Mucosa of stomach (tissue), 1 donor: Measurements from ENCODE around the gene PTGR1.
"Not testable (repeated sequence)": the region's sequence is repeated elsewhere in the genome, so short reads cannot be mapped to it uniquely, and the experiment has no call there.

Experiments used
- H3K27me3 ChIP-seq: one replicate; pipeline ENCODE4 v1.7.0; 2013; ENCODE audit warnings: mild to moderate bottlenecking, low read length; ENCODE audit not compliant: control insufficient read depth, insufficient read depth
- H3K36me3 ChIP-seq: one replicate; pipeline ENCODE4 v1.7.0; 2013; ENCODE audit warnings: low read length; ENCODE audit not compliant: control insufficient read depth, insufficient read depth
- H3K4me1 ChIP-seq: one replicate; pipeline ENCODE4 v1.7.0; 2013; ENCODE audit warnings: mild to moderate bottlenecking, low read length; ENCODE audit not compliant: control insufficient read depth, insufficient read depth
- H3K4me3 ChIP-seq: one replicate; pipeline ENCODE4 v1.7.0; 2013; ENCODE audit warnings: low read length
- H3K9ac ChIP-seq: one replicate; pipeline ENCODE4 v1.7.0; 2013; ENCODE audit warnings: mild to moderate bottlenecking, low read length, moderate library complexity
- H3K9me3 ChIP-seq: one replicate; pipeline ENCODE4 v1.7.0; 2013; ENCODE audit warnings: mild to moderate bottlenecking, low read length, moderate library complexity; ENCODE audit not compliant: control insufficient read depth
- donor health status: Pancreatic carcinoma.

Gene PTGR1

DNA sequence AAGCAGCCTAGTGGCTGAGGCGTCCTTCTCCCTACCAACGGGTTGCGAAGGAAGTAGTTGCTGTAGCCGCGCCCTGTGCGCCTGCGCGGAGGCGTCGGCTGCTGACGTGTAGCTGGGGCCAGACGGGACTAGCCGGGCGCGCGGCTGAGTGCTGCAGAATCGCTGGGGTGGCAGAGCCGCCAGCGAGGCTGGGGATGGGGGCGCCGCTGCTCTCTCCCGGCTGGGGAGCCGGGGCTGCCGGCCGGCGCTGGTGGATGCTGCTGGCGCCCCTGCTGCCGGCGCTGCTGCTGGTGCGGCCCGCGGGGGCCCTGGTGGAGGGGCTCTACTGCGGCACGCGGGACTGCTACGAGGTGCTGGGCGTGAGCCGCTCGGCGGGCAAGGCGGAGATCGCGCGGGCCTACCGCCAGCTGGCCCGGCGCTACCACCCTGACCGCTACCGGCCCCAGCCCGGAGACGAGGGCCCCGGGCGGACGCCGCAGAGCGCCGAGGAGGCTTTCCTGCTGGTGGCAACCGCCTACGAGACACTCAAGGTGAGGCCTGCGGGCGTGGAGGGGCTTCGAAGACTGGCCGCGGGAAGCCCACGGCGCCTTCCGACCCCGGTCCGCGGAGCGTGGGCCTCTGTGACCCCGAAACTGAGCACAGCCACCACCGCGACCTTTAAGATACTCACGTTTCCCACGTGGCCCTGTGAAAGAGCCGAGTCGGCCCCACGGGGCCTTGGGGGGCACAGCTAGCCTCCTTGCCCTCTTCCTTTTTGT, 31.9 kb upstream of the PTGR1 start, which contains the start of gene DNAJC25:
Gene DNAJC25, plus strand, starts transcription at position 121 of the 758 bp plus-strand sequence. Its CDS starts 74 bp downstream, at position 195.
- peak within 1 kb of the TSS; percentile 69 for H3K9ac ChIP-seq
- no peaks in the 10 kb centered on the region for H3K27me3 ChIP-seq
- peaks cover 23% of the 10 kb centered on the region for H3K4me1 ChIP-seq
- H3K36me3 ChIP-seq = no peaks in the 10 kb centered on the region
- no peaks in the 10 kb centered on the region for H3K9me3 ChIP-seq
- H3K4me3 ChIP-seq = peak within 1 kb of the TSS; percentile 87

DNA sequence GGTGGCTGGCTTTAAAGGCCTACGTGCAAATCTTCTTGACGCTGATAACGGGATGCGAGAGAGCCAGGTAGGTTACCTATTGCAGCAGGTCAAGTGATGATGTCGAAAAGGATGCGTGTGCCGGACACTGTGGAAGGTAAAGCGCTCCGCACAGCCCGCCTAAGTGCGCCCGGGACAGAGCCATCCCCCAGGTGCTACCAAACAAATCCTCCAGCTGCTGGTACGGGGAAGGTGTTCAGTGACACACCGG, 31.4 kb upstream of the PTGR1 start:
- peaks cover 23% of the 10 kb centered on the region for H3K4me1 ChIP-seq
- H3K4me3 ChIP-seq = peak overlapping the region; percentile 87
- H3K36me3 ChIP-seq = no peaks in the 10 kb centered on the region
- no peaks in the 10 kb centered on the region for H3K9me3 ChIP-seq
- H3K9ac ChIP-seq = peak overlapping the region; percentile 69
- no peaks in the 10 kb centered on the region for H3K27me3 ChIP-seq

DNA sequence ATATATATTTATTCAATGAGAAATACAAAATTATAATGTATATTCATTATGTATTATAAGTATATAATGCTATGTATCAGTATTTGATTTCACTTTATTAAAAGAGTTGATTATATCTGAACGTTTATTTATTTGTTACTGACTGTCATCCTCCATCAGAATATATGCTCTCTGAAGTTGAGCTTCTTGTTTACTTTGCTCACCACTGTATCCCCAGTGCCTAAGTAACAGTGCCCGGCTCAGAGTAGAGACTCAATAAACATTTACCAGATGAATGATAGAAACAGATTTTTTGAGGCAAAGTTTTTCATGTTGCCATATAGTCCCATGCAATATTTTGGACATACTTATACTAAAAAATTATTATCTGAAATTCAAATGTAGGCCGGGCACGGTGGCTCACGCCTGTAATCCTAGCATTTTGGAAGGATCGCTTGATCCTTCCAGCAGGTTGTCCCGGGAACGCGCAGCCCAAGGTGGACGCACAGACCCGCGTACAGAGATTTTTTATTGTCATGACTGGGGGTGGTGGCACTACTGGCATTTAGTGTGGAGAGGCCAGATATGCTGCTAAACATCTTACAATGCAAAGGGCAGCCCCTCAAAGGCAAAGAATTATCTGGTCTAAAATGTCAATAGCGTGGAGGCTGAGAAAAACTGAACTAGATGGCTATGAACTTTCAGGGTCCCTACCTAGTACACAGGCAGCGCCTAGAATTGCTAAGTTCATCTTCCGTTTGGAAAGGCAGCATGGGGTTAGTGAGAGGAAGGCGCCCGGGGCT, 30.9 kb upstream of the PTGR1 start:
- Histone ChIP-seq H3K4me1 (peaks cover 23% of the 10 kb centered on the region), H3K4me3 (peak overlapping the region; percentile 87), H3K36me3 (no peaks in the 10 kb centered on the region), H3K9me3 (no peaks in the 10 kb centered on the region), H3K9ac (peak overlapping the region; percentile 69), H3K27me3 (no peaks in the 10 kb centered on the region)

DNA sequence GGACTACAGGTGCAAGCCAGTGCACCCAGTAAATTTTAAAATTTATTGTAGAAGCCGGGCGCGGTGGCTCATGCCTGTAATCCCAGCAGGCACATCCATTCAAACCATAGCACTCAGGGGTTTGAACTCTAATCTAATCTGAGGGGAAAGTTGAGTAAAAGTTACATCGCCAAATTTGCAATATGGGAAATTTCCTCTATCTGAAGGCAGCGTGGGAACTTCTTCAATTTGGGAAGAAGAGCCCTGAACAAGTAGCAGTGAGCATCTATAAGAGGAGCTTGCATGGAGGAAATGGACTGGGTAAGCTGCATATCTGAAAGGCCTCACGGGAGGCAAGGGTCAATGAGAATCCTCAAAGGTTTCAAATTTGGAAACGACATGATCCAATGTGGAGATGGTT, 29.0 kb upstream of the PTGR1 start:
- Histone ChIP-seq H3K4me3 (no peak overlapping the region), H3K36me3 (no peaks in the 10 kb centered on the region), H3K4me1 (peaks cover 7% of the 10 kb centered on the region), H3K9ac (no peak overlapping the region), H3K9me3 (no peaks in the 10 kb centered on the region), H3K27me3 (no peaks in the 10 kb centered on the region)

DNA sequence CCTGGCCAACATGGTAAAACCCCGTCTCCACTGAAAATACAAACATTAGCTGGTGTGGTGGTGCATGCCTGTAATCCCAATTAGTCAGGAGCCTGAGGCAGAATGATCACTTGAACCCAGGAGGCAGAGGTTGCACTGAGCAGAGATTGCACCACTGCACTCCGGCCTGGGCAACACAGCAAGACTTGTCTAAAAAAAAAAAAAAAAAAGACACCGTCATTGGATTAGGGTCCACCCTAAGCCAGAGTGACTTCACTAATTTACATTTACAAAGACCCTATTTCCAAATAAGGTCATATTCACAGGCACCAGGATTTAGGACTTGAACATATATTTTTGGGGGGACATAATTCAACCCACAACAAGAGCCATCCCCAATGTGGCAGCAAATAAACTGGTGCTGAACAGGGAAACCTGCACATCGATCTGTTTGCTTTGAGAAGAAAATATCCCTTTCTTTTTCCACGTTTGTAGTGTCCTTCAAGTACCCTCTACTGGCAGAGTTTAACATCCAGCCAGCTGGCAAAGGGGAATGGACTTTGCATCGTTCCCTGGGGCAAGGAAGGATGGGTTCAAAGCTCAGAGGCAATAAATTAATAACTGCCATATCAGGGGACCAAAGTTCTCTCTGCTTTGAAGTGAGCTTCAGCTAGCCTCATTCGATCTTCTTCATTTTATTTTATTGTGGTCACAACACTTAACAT, 28.0 kb upstream of the PTGR1 start:
- H3K9me3 ChIP-seq = no peaks in the 10 kb centered on the region
- no peak overlapping the region for H3K4me3 ChIP-seq

DNA sequence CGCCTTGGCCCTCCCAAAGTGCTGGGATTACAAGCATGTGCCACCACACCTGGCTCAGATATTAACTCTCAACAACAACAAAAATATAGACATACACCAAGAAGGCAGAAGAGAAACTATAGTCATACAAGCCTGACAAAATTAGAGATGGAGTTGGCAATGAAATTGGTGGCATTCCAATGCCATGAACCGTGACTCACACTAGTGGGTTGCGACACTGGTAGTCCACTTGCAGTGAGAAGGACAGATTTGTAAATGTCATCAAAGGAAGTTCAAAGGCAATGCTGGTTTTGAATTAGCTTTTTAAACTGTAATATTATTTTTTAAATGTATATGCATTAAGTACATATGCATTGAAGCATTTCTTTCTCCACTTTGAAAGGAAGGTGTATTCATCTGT, 23.2 kb upstream of the PTGR1 start:
- Histone ChIP-seq H3K36me3 (no peaks in the 10 kb centered on the region), H3K4me3 (no peak overlapping the region), H3K4me1 (no peaks in the 10 kb centered on the region), H3K9ac (no peak overlapping the region), H3K27me3 (no peaks in the 10 kb centered on the region), H3K9me3 (no peaks in the 10 kb centered on the region)

More for the DNA sequence above, 28.0 kb upstream of the PTGR1 start:
- Histone ChIP-seq H3K9ac (no peak overlapping the region), H3K36me3 (no peaks in the 10 kb centered on the region), H3K4me1 (peaks cover 6% of the 10 kb centered on the region), H3K27me3 (no peaks in the 10 kb centered on the region)

DNA sequence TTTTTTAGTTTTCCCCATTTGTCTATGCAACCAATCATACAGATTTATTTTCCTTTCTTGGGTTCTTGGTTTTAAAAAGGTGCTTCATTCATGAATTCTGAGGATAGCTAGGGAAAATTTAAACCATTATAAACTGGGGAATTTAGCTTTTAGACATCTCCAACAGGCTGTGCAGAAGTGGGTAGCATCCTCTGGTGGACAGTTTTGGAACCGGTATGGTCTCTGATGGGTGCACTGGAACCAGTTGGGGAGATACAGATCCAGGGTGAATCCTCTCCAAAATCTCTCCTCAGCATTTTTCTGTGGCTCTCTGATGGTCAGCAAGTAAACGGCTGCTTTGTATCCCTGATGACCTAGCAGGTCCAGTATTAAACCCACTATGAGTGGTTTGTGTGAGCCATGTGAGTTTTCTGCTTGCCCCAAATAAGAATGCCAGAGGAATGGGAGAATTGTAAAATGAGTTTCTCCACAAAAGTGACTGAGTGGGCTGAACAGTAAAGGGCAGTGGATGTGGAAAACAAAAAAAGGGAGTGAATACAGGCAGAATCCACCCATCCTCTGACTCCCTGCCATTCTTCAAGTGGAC, 22.5 kb upstream of the PTGR1 start:
- Histone ChIP-seq H3K4me3 (no peak overlapping the region), H3K4me1 (no peaks in the 10 kb centered on the region), H3K9ac (no peak overlapping the region), H3K9me3 (no peaks in the 10 kb centered on the region), H3K36me3 (no peaks in the 10 kb centered on the region), H3K27me3 (no peaks in the 10 kb centered on the region)

DNA sequence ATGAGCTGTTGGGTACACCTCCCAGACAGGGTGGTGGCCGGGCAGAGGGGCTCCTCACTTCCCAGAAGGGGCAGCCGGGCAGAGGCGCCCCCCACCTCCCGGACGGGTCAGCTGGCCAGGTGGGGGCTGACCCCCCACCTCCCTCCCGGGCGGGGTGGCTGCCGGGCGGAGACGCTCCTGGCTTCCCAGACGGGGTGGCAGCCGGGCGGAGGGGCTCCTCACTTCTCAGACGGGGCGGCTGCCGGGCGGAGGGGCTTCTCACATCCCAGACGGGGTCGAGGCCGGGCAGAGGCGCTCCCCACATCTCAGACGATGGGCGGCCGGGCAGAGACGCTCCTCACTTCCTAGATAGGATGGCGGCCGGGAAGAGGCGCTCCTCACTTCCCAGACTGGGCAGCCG, 17.9 kb upstream of the PTGR1 start:
- H3K27me3 ChIP-seq, H3K36me3 ChIP-seq, H3K9ac ChIP-seq, H3K4me1 ChIP-seq, H3K4me3 ChIP-seq, H3K9me3 ChIP-seq: not testable (repeated sequence)

DNA sequence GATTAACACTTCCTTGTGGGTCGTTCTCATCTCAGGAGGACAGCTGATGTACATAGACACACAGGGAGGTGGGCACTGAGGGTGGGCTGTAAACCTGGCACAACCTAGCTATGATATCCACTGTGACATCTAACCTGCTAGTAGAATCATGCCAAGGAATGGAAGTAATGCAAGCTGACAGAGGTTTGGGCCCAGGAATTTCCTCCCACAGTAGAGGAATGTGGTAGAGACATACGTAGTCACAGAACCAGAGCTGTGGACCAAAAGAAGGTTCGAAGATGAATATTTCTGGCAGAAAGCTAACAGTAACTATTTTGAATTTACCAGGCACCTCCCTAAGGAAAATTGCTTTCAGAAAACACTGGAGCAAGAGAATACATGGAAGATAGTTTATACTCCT, 16.5 kb upstream of the PTGR1 start:
- H3K9me3 ChIP-seq = no peaks in the 10 kb centered on the region
- H3K36me3 ChIP-seq = no peaks in the 10 kb centered on the region
- no peak overlapping the region for H3K4me3 ChIP-seq
- H3K27me3 ChIP-seq = no peaks in the 10 kb centered on the region
- H3K9ac ChIP-seq = no peak overlapping the region
- H3K4me1 ChIP-seq = peaks cover 7% of the 10 kb centered on the region

DNA sequence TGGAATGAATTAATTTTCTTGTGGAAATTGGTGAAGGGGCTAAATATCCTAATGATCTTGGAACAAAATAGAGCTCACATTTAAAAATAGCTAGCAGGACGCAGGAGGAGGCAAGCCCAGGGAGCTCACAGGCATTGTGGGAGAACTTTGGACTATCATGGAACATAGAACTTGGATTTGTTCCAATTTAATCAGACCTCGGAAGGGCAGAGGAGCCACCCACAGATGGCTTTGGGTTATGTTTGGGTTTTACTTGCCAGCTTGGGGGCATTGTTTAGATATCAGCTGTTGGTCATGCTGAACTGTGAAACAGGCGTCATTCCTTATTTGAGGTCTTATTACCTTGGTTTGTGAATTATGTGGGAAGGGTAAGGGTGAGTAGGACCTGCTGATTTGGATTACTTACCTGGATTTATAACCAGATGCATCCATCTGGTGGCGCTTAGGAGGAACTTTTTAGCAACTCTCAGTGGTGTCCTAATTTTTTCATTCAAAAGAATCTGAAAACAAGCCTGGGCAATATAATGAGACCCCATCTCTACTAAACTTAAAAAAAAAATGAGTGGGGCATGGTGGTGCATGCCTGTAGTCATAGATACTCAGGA, 14.1 kb upstream of the PTGR1 start:
- Histone ChIP-seq H3K36me3 (no peaks in the 10 kb centered on the region), H3K9me3 (no peaks in the 10 kb centered on the region), H3K9ac (no peak overlapping the region), H3K4me1 (peaks cover 17% of the 10 kb centered on the region), H3K27me3 (no peaks in the 10 kb centered on the region), H3K4me3 (no peak overlapping the region)

DNA sequence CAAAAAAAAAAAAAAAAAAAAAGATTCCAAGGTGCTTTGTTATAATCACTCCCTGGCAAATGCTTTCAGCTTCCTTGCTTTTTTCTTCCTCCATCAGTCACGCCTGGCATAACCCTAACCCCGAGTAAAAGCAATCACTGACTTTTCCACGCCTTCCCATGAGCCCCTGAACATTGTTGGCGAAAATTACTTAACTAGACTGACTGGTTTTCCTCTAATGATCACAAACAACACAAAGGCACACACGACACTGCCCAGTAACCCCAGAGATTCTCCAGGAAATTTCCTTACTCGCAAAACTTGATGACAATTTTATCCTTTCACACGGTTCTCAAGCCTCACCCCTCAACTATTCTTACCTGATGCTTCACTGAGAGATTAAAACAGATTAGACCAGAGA, 11.4 kb upstream of the PTGR1 start:
- H3K36me3 ChIP-seq = no peaks in the 10 kb centered on the region
- H3K4me3 ChIP-seq = no peak overlapping the region
- peaks cover 17% of the 10 kb centered on the region for H3K4me1 ChIP-seq
- no peaks in the 10 kb centered on the region for H3K9me3 ChIP-seq
- H3K27me3 ChIP-seq = no peaks in the 10 kb centered on the region
- H3K9ac ChIP-seq = no peak overlapping the region
